ENCODE measurements around the gene SEPTIN10.

SEPTIN10 gene

GRCh38 chr2:109609352-109610024, 4.3 kb downstream of the SEPTIN10 start:
- TF ChIP-seq, protein P1, sequence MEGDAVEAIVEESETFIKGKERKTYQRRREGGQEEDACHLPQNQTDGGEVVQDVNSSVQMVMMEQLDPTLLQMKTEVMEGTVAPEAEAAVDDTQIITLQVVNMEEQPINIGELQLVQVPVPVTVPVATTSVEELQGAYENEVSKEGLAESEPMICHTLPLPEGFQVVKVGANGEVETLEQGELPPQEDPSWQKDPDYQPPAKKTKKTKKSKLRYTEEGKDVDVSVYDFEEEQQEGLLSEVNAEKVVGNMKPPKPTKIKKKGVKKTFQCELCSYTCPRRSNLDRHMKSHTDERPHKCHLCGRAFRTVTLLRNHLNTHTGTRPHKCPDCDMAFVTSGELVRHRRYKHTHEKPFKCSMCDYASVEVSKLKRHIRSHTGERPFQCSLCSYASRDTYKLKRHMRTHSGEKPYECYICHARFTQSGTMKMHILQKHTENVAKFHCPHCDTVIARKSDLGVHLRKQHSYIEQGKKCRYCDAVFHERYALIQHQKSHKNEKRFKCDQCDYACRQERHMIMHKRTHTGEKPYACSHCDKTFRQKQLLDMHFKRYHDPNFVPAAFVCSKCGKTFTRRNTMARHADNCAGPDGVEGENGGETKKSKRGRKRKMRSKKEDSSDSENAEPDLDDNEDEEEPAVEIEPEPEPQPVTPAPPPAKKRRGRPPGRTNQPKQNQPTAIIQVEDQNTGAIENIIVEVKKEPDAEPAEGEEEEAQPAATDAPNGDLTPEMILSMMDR (IDR thresholded peaks at IDR 0.05; ENCODE audit: low read length, missing control alignments): no peak
- peak overlapping the region; percentile 41 for H3K4me3 ChIP-seq (replicated peaks; ENCODE audit: low read depth, low read length)

GRCh38 chr2:109607766-109608165, 6.0 kb downstream of the SEPTIN10 start:
- H3K4me3 ChIP-seq (replicated peaks; ENCODE audit: low read depth, low read length): no peak overlapping the region
- TF ChIP-seq, protein P1 (IDR thresholded peaks at IDR 0.05; ENCODE audit: low read length, missing control alignments): no peak
- DNase-seq (ENCODE audit: low read depth): no peak

More at GRCh38 chr2:109609352-109610024, 4.3 kb downstream of the SEPTIN10 start:
- peak; percentile 74 for DNase-seq (ENCODE audit: low read depth)

- peak; percentile 63 for DNase-seq (ENCODE audit: low read depth)
- TF ChIP-seq, protein P1 (IDR thresholded peaks at IDR 0.05; ENCODE audit: low read length, missing control alignments): no peak
- no peak overlapping the region for H3K4me3 ChIP-seq (replicated peaks; ENCODE audit: low read depth, low read length)
These were observed 9.2 kb downstream of the SEPTIN10 start for GRCh38 chr2:109604597-109604996.

DNA sequence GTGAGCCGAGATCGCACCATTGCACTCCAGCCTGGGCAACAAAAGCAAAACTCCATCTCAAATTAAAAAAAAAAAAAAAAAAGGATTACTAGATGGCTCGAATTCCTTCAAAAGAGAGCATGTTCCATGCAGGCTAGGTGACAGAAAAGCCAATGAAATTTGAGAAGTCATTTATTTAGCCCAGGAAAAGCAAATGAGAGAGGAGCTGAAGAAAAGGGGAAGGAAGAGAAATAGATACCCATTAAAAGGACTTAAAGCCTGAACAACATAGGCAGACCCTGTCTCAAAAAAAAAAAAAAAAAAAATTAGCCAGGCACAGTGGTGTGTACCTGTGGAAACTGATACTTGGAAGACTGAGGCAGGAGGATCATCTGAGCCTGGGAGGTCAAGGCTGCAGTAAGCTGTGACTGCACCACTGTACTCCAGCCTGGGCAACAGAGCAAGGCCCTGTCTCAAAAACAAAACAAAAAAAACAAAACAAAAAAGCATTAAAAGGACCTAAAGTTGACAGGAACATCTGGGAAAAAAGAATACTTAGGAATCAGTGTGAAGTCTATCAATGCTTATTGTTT, 11.1 kb downstream of the SEPTIN10 start:
- TF ChIP-seq, protein P1 (IDR thresholded peaks at IDR 0.05; ENCODE audit: low read length, missing control alignments): no peak
- no peak for DNase-seq (ENCODE audit: low read depth)
- no peak overlapping the region for H3K4me3 ChIP-seq (replicated peaks; ENCODE audit: low read depth, low read length)

DNA sequence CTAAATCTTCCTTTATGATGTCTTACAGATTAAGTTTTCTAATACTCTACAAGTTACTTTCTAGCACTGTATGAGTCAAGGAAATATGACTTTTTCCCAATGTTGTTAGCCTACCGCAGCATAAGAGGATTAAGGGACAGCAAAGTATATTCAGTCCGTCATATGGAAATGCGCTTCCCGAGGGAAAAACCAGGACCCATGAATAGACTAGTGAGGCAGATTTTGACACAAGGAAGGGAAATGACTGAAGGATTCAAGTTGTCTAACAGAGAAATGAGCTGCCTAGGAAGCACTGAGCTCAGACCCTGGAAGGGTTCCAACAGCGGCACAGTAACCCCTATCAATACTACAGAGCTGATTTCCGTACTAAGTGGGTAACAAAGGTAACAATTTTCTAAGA, 12.0 kb downstream of the SEPTIN10 start:
- DNase-seq (ENCODE audit: low read depth): peak; percentile 42
- TF ChIP-seq, protein P1 (IDR thresholded peaks at IDR 0.05; ENCODE audit: low read length, missing control alignments): no peak
- H3K4me3 ChIP-seq (replicated peaks; ENCODE audit: low read depth, low read length): no peak overlapping the region

DNA sequence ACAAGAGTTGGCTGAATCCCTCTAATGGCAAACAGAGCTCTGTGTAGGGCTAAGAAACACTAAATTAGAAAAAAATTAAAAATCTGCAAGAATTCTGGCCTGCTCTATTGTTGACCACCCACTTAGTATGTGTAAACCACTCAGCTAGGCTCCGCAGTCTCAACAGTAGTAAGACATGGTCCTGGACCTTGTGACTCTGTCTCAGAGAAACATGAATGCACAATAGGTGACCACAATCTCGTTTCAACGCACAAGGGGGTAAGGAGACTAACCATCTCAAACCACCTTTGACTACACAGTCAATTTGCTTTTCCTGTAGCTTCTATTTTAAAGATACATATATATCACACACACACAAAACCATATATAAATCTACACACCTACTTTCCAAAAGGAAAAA, 16.5 kb downstream of the SEPTIN10 start:
- no peak for DNase-seq (ENCODE audit: low read depth)
- TF ChIP-seq, protein P1 (IDR thresholded peaks at IDR 0.05; ENCODE audit: low read length, missing control alignments): no peak
- no peak overlapping the region for H3K4me3 ChIP-seq (replicated peaks; ENCODE audit: low read depth, low read length)

GRCh38 chr2:109595644-109596043, 18.1 kb downstream of the SEPTIN10 start:
- TF ChIP-seq, protein P1 (IDR thresholded peaks at IDR 0.05; ENCODE audit: low read length, missing control alignments): no peak
- no peak for DNase-seq (ENCODE audit: low read depth)
- no peak overlapping the region for H3K4me3 ChIP-seq (replicated peaks; ENCODE audit: low read depth, low read length)

All from fibroblast of pulmonary artery (primary cell).